ENCODE results near the gene NUDT14. TPM values are rescaled to one million over a fixed set of nuclear protein-coding genes. Genes with fewer than 3 reads are reported as not detected.

The NUDT14 gene
- total RNA-seq, 6 donors from 2014 or later = 17.9 to 87.5 (median 54.9) TPM

- Histone ChIP-seq H3K36me3 (no peaks in the 10 kb centered on the region), H3K9me3 (peaks cover 3 to 8% (median 7%) of the 10 kb centered on the region in 4 donors), H3K4me1 (no peaks in the 10 kb centered on the region), H3K27ac (no peak overlapping the region), H3K27me3 (no peaks in the 10 kb centered on the region), H3K4me3 (no peak overlapping the region)
- DNase-seq (peak; percentile 8 to 52), ATAC-seq (ENCODE audit: low FRiP score in 2 of 2) (no peak)
- WGBS, 2 donors = 72 to 82% methylated on average over 22 of the region's 22 CpGs
- TF ChIP-seq POLR2AphosphoS5 (IDR thresholded peaks at IDR 0.05) (no peak), POLR2A (IDR thresholded peaks at IDR 0.05) (no peak), EP300 (IDR thresholded peaks at IDR 0.05) (no peak), CTCF (IDR thresholded peaks at IDR 0.05) (no peak)
Observed at GRCh38 chr14:105126126-105126980, 54.8 kb downstream of the NUDT14 start.

DNA sequence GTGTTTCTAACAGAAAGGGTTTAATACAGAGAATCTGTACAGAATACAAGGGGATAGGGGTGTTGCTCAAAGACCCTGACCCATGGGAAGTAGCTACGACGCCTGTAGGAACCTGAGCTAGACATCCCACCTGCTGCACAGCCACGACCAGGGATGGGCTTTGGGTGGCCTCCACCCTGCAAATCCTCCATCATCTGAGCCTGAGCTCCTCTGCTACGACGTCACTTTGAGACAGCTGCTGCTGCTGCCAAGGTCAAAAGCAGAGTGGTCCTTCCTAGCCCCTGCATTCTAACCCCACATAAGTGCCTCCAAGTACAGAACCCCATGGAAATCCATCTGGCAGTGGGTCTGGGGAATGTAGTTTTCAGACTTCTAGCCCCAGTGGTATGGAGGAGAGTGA is 56.3 kb downstream of the NUDT14 start:
- peaks cover 0 to 10% (median 6%) of the 10 kb centered on the region in 4 donors for H3K9me3 ChIP-seq
- TF ChIP-seq EP300 (IDR thresholded peaks at IDR 0.05) (no peak), POLR2A (IDR thresholded peaks at IDR 0.05) (no peak), POLR2AphosphoS5 (IDR thresholded peaks at IDR 0.05) (no peak), CTCF (IDR thresholded peaks at IDR 0.05) (no peak)
- peak in 1 of 2 donors; percentile 5 for DNase-seq
- no peaks in the 10 kb centered on the region for H3K27me3 ChIP-seq
- H3K4me1 ChIP-seq = no peaks in the 10 kb centered on the region
- ATAC-seq (ENCODE audit: low FRiP score in 2 of 2) = no peak
- H3K27ac ChIP-seq = no peak overlapping the region
- 48 to 77% methylated on average over 5 of the region's 5 CpGs for WGBS, 2 donors
- no peak overlapping the region for H3K4me3 ChIP-seq
- no peaks in the 10 kb centered on the region for H3K36me3 ChIP-seq

DNA sequence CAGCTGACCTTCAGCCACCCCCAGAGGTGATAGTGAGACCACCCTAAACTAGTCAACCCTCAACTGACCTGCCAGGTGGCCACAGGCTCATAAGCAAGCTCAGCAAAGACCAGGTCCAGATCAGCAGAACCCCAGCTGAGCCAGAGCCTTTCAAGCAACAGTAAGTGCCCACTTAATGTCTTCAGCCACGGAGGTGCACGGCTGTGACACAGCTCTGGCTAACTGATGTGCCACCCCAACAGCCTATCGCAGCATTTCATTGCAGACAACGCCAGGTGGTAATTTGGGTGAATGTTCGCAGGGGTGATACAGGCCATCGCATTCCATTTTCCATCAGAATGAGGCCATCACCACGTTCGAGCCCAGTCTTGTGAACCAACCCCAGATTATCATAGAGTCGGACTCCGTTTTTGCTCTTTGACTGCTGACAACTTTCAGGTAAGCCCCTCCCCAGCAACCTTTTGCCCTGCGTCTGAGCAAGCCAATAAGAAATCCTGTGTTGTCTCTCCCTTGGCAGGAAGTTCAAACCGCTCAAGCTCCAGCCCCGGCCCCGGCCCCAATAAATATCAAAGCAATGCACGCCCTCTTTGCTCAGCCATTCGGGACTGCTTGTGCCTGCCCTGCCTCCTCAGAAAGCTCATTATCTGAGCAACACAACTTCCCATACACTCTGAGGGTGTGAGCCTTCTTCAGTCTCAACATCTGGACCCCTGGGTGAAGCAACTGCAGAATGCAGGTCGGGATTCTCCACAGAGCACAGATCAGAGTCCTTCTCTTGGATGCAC is 56.9 kb downstream of the NUDT14 start:
- H3K27ac ChIP-seq = no peak overlapping the region
- no peak for ATAC-seq (ENCODE audit: low FRiP score in 2 of 2)
- no peaks in the 10 kb centered on the region for H3K36me3 ChIP-seq
- no peaks in the 10 kb centered on the region for H3K27me3 ChIP-seq
- DNase-seq = peak in 1 of 2 donors; percentile 12
- no peak overlapping the region for H3K4me3 ChIP-seq
- H3K9me3 ChIP-seq = peaks cover 0 to 10% (median 6%) of the 10 kb centered on the region in 4 donors
- H3K4me1 ChIP-seq = peaks cover 0 to 5% (median 2%) of the 10 kb centered on the region in 4 donors
- TF ChIP-seq EP300 (IDR thresholded peaks at IDR 0.05) (no peak), CTCF (IDR thresholded peaks at IDR 0.05) (no peak), POLR2AphosphoS5 (IDR thresholded peaks at IDR 0.05) (no peak)
- 70 to 74% methylated on average over 17 of the region's 17 CpGs for WGBS, 2 donors

- 91 to 92% methylated on average over 5 of the region's 5 CpGs for WGBS, 2 donors
- no peak overlapping the region for H3K4me3 ChIP-seq
- TF ChIP-seq EP300 (IDR thresholded peaks at IDR 0.05) (no peak), CTCF (IDR thresholded peaks at IDR 0.05) (no peak), POLR2A (IDR thresholded peaks at IDR 0.05) (no peak), POLR2AphosphoS5 (IDR thresholded peaks at IDR 0.05) (no peak)
- no peak overlapping the region for H3K27ac ChIP-seq
- H3K36me3 ChIP-seq = no peaks in the 10 kb centered on the region
- H3K9me3 ChIP-seq = peaks cover 0 to 10% (median 6%) of the 10 kb centered on the region in 4 donors
- ATAC-seq (ENCODE audit: low FRiP score in 2 of 2) (no peak), DNase-seq (no peak)
- peaks cover 0 to 12% (median 5%) of the 10 kb centered on the region in 4 donors for H3K4me1 ChIP-seq
- H3K27me3 ChIP-seq = no peaks in the 10 kb centered on the region
Observed at GRCh38 chr14:105123064-105123665, 57.9 kb downstream of the NUDT14 start.

Small RNA genes lying within 50 kb of the gene (small RNA-seq; reads per million reads assigned to genes)
- gene MIR6765 = 0 to 0.11 (median 0) reads per million in 4 donors

Other genes starting within 250 kb of the NUDT14 start
- gene AHNAK2, start 202.9 kb downstream of the NUDT14 start, total RNA-seq = 10 to 100 TPM in 4 of 6 donors, 1 to 10 TPM in 2; 4.3 to 48.0 (median 12.9) TPM
- gene CLBA1, start 195.5 kb downstream of the NUDT14 start, total RNA-seq = 10 to 100 TPM; 11.1 to 44.0 (median 13.3) TPM
- 10 to 100 TPM in 1 of 6 donors, 1 to 10 TPM in 4, under 1 TPM in 1; 0.89 to 10.3 (median 6.6) TPM for gene CDCA4, start 160.2 kb downstream of the NUDT14 start, total RNA-seq
- gene GPR132, start 115.9 kb downstream of the NUDT14 start, total RNA-seq = 10 to 100 TPM in 1 of 6 donors, 1 to 10 TPM in 5; 3.0 to 14.7 (median 7.0) TPM
- 10 to 100 TPM; 14.9 to 43.4 (median 23.8) TPM for gene JAG2, start 12.5 kb downstream of the NUDT14 start, total RNA-seq
- 10 to 100 TPM; 36.4 to 71.7 (median 49.8) TPM for gene BTBD6, start 67.2 kb upstream of the NUDT14 start, total RNA-seq
- gene BRF1, start 119.7 kb upstream of the NUDT14 start, total RNA-seq = 100 to 1,000 TPM in 1 of 6 donors, 10 to 100 TPM in 5; 38.6 to 195 (median 52.7) TPM
- 100 to 1,000 TPM in 2 of 6 donors, 10 to 100 TPM in 4; 53.4 to 204 (median 86.5) TPM for gene PACS2, start 133.4 kb upstream of the NUDT14 start, total RNA-seq
- gene TEX22, start 217.2 kb upstream of the NUDT14 start, total RNA-seq = 1 to 10 TPM in 3 of 6 donors, not detected in 3; 1.2 to 2.1 (median 1.9) TPM
- 100 to 1,000 TPM in 2 of 6 donors, 10 to 100 TPM in 4; 64.8 to 315 (median 94.9) TPM for gene MTA1, start 238.5 kb upstream of the NUDT14 start, total RNA-seq